ENCODE results near the gene RBM41.

The RBM41 gene

GRCh38 chrX:107153005-107153404 is 34.4 kb upstream of the RBM41 start:
- H3K36me3 Mint-ChIP-seq (ENCODE audit: low read depth), result no peaks in the 10 kb centered on the region
- TF ChIP-seq, protein P1, sequence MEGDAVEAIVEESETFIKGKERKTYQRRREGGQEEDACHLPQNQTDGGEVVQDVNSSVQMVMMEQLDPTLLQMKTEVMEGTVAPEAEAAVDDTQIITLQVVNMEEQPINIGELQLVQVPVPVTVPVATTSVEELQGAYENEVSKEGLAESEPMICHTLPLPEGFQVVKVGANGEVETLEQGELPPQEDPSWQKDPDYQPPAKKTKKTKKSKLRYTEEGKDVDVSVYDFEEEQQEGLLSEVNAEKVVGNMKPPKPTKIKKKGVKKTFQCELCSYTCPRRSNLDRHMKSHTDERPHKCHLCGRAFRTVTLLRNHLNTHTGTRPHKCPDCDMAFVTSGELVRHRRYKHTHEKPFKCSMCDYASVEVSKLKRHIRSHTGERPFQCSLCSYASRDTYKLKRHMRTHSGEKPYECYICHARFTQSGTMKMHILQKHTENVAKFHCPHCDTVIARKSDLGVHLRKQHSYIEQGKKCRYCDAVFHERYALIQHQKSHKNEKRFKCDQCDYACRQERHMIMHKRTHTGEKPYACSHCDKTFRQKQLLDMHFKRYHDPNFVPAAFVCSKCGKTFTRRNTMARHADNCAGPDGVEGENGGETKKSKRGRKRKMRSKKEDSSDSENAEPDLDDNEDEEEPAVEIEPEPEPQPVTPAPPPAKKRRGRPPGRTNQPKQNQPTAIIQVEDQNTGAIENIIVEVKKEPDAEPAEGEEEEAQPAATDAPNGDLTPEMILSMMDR (IDR thresholded peaks at IDR 0.05; ENCODE audit: unreplicated experiment in 3 of 3), result no peak
- no peak overlapping the region for H3K4me3 Mint-ChIP-seq
- H3K27ac Mint-ChIP-seq, result no peak overlapping the region
- no peaks in the 10 kb centered on the region for H3K4me1 Mint-ChIP-seq
- H3K27me3 Mint-ChIP-seq (ENCODE audit: low read depth), result no peaks in the 10 kb centered on the region
- peaks cover 2% of the 10 kb centered on the region for H3K9me3 Mint-ChIP-seq

GRCh38 chrX:107146670-107147069 is 28.0 kb upstream of the RBM41 start:
- Mint-ChIP-seq H3K4me1 (no peaks in the 10 kb centered on the region), H3K36me3 (ENCODE audit: low read depth) (peaks cover 7% of the 10 kb centered on the region), H3K27me3 (ENCODE audit: low read depth) (no peaks in the 10 kb centered on the region), H3K9me3 (no peaks in the 10 kb centered on the region), H3K4me3 (no peak overlapping the region), H3K27ac (no peak overlapping the region)
- TF ChIP-seq, protein P1 (IDR thresholded peaks at IDR 0.05; ENCODE audit: unreplicated experiment in 3 of 3), result no peak

DNA sequence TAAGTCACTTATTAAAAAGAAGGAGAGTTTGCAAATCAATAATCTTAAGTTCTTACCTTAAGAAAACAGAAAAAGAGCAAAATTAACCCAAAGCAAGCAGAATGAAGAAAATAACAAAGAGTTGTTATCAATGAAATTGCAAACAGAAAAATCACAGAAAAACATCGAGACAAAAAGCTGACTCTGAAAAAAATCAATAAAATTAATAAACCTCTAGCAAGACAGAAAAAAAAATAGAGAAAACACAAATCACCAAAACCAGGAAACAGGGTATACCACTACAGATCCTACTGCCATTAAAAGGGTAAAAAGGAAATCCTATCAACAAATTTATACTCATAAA is 17.3 kb upstream of the RBM41 start:
- Mint-ChIP-seq H3K9me3 (peaks cover 3% of the 10 kb centered on the region), H3K4me1 (no peaks in the 10 kb centered on the region), H3K36me3 (ENCODE audit: low read depth) (peaks cover 8% of the 10 kb centered on the region), H3K4me3 (no peak overlapping the region), H3K27me3 (ENCODE audit: low read depth) (no peaks in the 10 kb centered on the region), H3K27ac (no peak overlapping the region)
- TF ChIP-seq, protein P1 (IDR thresholded peaks at IDR 0.05; ENCODE audit: unreplicated experiment in 3 of 3), result no peak

- no peaks in the 10 kb centered on the region for H3K4me1 Mint-ChIP-seq
- H3K36me3 Mint-ChIP-seq (ENCODE audit: low read depth), result peaks cover 8% of the 10 kb centered on the region
- H3K9me3 Mint-ChIP-seq, result peaks cover 3% of the 10 kb centered on the region
- H3K27ac Mint-ChIP-seq, result no peak overlapping the region
- TF ChIP-seq, protein P1 (IDR thresholded peaks at IDR 0.05; ENCODE audit: unreplicated experiment in 3 of 3), result no peak
- H3K27me3 Mint-ChIP-seq (ENCODE audit: low read depth), result no peaks in the 10 kb centered on the region
- H3K4me3 Mint-ChIP-seq, result no peak overlapping the region
Measured at GRCh38 chrX:107135049-107135964, 16.7 kb upstream of the RBM41 start.

DNA sequence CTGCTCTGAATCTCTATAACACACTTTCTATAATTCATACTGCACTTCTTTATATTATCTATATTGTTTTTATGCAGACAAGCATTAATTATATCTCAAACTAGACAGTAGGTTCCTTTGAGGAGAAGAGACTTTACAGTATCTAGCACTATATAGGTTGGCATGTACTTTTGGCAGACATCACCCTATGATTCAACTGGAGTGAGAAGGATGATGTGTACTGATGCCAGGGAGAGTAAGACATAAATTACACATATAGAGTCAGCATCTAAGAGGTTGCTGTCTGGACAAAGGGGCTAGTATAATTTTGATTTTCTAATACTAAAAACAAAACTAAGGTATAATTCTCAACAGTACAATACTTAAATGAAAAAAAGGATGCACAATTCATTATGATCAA is 5.1 kb upstream of the RBM41 start:
- TF ChIP-seq, protein P1 (IDR thresholded peaks at IDR 0.05; ENCODE audit: unreplicated experiment in 3 of 3), result no peak
- Mint-ChIP-seq H3K27me3 (ENCODE audit: low read depth) (no peaks in the 10 kb centered on the region), H3K4me1 (no peaks in the 10 kb centered on the region), H3K27ac (no peak overlapping the region), H3K9me3 (no peaks in the 10 kb centered on the region), H3K36me3 (ENCODE audit: low read depth) (no peaks in the 10 kb centered on the region), H3K4me3 (no peak overlapping the region)

DNA sequence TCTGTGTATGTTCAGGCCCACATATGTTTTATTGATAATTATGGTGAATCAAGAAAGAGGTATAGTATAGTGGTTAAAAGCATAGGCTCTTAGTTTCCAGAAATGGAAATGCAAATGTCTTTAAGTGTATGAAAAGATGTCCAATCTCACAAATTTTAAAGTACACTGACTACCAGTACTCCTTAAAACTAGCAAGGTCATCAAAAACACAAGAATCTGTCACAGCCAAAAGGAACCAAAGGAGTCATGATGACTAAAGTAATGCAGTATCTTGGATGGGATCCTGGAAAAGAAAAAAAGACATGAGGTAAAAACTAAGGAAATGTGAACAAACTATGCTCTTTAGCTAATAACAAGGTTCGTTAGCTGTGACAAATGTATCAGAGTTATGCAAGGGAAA is 661 bp upstream of the RBM41 start:
- TF ChIP-seq, protein P1 (IDR thresholded peaks at IDR 0.05; ENCODE audit: unreplicated experiment in 3 of 3), result no peak
- peaks cover 11% of the 10 kb centered on the region for H3K4me1 Mint-ChIP-seq
- no peaks in the 10 kb centered on the region for H3K9me3 Mint-ChIP-seq
- H3K27ac Mint-ChIP-seq, result peak overlapping the region; percentile 98 to 100 (median 100)
- H3K27me3 Mint-ChIP-seq (ENCODE audit: low read depth), result no peaks in the 10 kb centered on the region
- peak overlapping the region; percentile 99 for H3K4me3 Mint-ChIP-seq
- peaks cover 25% of the 10 kb centered on the region for H3K36me3 Mint-ChIP-seq (ENCODE audit: low read depth)
